GM19239 (cell line): ENCODE results near the gene MPRIP.
"Not testable (repeated sequence)": the region's sequence is repeated elsewhere in the genome, so short reads cannot be mapped to it uniquely, and the experiment has no call there.

Source experiments
- DNase-seq: peaks from one replicate; pipeline ENCODE4 v3.0.0; 2011; ENCODE audit warnings: low spot score; ENCODE audit not compliant: insufficient read length
- FAIRE-seq: peaks from 2 replicates; lab custom pipeline; 2011; peaks lifted over from hg19 to GRCh38; lab: Jason Lieb, UNC

The MPRIP gene

GRCh38 chr17:17175340-17175739 lies 133.1 kb downstream of the MPRIP start:
- FAIRE-seq, result no peak

GRCh38 chr17:17175917-17176316 lies 133.7 kb downstream of the MPRIP start:
- FAIRE-seq (peak; percentile 73), DNase-seq (peak; percentile 44)

More at GRCh38 chr17:17175340-17175739, 133.1 kb downstream of the MPRIP start:
- no peak for DNase-seq

- FAIRE-seq (no peak), DNase-seq (no peak)
Observed at GRCh38 chr17:17176341-17176740, 134.1 kb downstream of the MPRIP start.

- DNase-seq (no peak), FAIRE-seq (no peak)
Observed at GRCh38 chr17:17177176-17177575, 134.9 kb downstream of the MPRIP start.

- peak; percentile 33 for FAIRE-seq
- DNase-seq, result no peak
Observed at GRCh38 chr17:17179371-17179827, 137.1 kb downstream of the MPRIP start.

GRCh38 chr17:17180141-17180603 lies 137.9 kb downstream of the MPRIP start:
- FAIRE-seq (no peak), DNase-seq (no peak)

- FAIRE-seq (no peak), DNase-seq (no peak)
Observed at GRCh38 chr17:17180741-17181525, 138.7 kb downstream of the MPRIP start.

- FAIRE-seq, result peak; percentile 92
- no peak for DNase-seq
Observed at GRCh38 chr17:17181666-17182597, 139.7 kb downstream of the MPRIP start.

GRCh38 chr17:17182598-17183136 lies 140.4 kb downstream of the MPRIP start:
- FAIRE-seq (no peak), DNase-seq (no peak)

GRCh38 chr17:17183744-17184143 lies 141.5 kb downstream of the MPRIP start:
- DNase-seq (no peak), FAIRE-seq (no peak)

- FAIRE-seq, result peak; percentile 75
Observed at GRCh38 chr17:17184985-17185757, 142.9 kb downstream of the MPRIP start.

GRCh38 chr17:17186051-17186450 lies 143.8 kb downstream of the MPRIP start:
- DNase-seq (peak; percentile 47), FAIRE-seq (peak; percentile 98)

More at GRCh38 chr17:17184985-17185757, 142.9 kb downstream of the MPRIP start:
- not testable (repeated sequence) for DNase-seq

GRCh38 chr17:17186551-17187505 lies 144.6 kb downstream of the MPRIP start:
- no peak for DNase-seq

GRCh38 chr17:17188586-17188985 lies 146.3 kb downstream of the MPRIP start:
- DNase-seq (no peak), FAIRE-seq (no peak)

More at GRCh38 chr17:17186551-17187505, 144.6 kb downstream of the MPRIP start:
- no peak for FAIRE-seq

GRCh38 chr17:17189559-17189958 lies 147.3 kb downstream of the MPRIP start:
- FAIRE-seq (no peak), DNase-seq (no peak)

- DNase-seq (no peak), FAIRE-seq (no peak)
Observed at GRCh38 chr17:17190188-17190587, 147.9 kb downstream of the MPRIP start.

- FAIRE-seq (no peak), DNase-seq (no peak)
Observed at GRCh38 chr17:17191346-17191792, 149.1 kb downstream of the MPRIP start.

- DNase-seq (no peak), FAIRE-seq (peak; percentile 54)
Observed at GRCh38 chr17:17191961-17192381, 149.7 kb downstream of the MPRIP start.
